ENCODE results near the gene SMPD3. TPM values are rescaled to one million over a fixed set of nuclear protein-coding genes. Genes with fewer than 3 reads are reported as not detected.

The SMPD3 gene
- total and polyA plus RNA-seq, 9 of the 15 experiments (the other 6 are each of a cell fraction or from before 2014, with no cell fraction given): 0.03 to 1.2 (median 0.18) TPM

GRCh38 chr16:68310774-68311511 is 137.4 kb downstream of the SMPD3 start, which contains the start of the genes PRMT7 and SLC7A6OS (continued):
- TF ChIP-seq CLOCK (CRISPR knock-in tag; IDR thresholded peaks at IDR 0.05; ENCODE audit: borderline replicate concordance): no peak
- no peak for TF ChIP-seq RBM22 (IDR thresholded peaks at IDR 0.05; ENCODE audit: low read depth, low read length, poor library complexity, severe bottlenecking)
- no peak for TF ChIP-seq PATZ1 (CRISPR knock-in tag; IDR thresholded peaks at IDR 0.05; ENCODE audit: borderline replicate concordance)
- TF ChIP-seq ZNF57 (CRISPR knock-in tag; IDR thresholded peaks at IDR 0.05): no peak
- TF ChIP-seq PPARD (CRISPR knock-in tag; IDR thresholded peaks at IDR 0.05): no peak
- TF ChIP-seq BRD9 (IDR thresholded peaks at IDR 0.05; ENCODE audit: low read depth, partially characterized antibody): no peak
- peak; percentile 38; the same call in 1 of the 2 replicates for TF ChIP-seq TOE1 (IDR thresholded peaks at IDR 0.05; ENCODE audit: borderline replicate concordance)
- TF ChIP-seq TOE1 (CRISPR knock-in tag; IDR thresholded peaks at IDR 0.05; ENCODE audit: borderline replicate concordance, low read depth): peak; percentile 72; the same call in 1 of the 2 replicates
- TF ChIP-seq ZFP36 (IDR thresholded peaks at IDR 0.05; ENCODE audit: low read depth, low read length, partially characterized antibody): no peak
- TF ChIP-seq E2F1 (CRISPR knock-in tag; IDR thresholded peaks at IDR 0.05): peak; percentile 93
- TF ChIP-seq ZNF584 (CRISPR knock-in tag; IDR thresholded peaks at IDR 0.05; ENCODE audit: low read depth): no peak
- TF ChIP-seq ZNF347 (CRISPR knock-in tag; IDR thresholded peaks at IDR 0.05; ENCODE audit: low read depth): no peak
- TF ChIP-seq ZNF121 (CRISPR knock-in tag; conservative IDR thresholded peaks at IDR 0.05): no peak
- TF ChIP-seq DEAF1 (CRISPR knock-in tag; IDR thresholded peaks at IDR 0.05): no peak
- no peak for TF ChIP-seq PURB (CRISPR knock-in tag; IDR thresholded peaks at IDR 0.05; ENCODE audit: low read depth)
- peak in 1 of 2 experiments; percentile 70; a peak in 1 of 4 replicates for TF ChIP-seq SRF (CRISPR knock-in tag; IDR thresholded peaks at IDR 0.05)
- no peak for TF ChIP-seq SMAD3 (CRISPR knock-in tag; conservative IDR thresholded peaks at IDR 0.05)
- TF ChIP-seq ZKSCAN1 (IDR thresholded peaks at IDR 0.05; ENCODE audit: low read depth, low read length): no peak; the same call in 1 of the 2 replicates
- no peak for TF ChIP-seq NELFE (IDR thresholded peaks at IDR 0.05; ENCODE audit: insufficient read depth, insufficient read length)
